Measurements from ENCODE around the gene MATN1. TPM values are rescaled to one million over a fixed set of nuclear protein-coding genes. Genes with fewer than 3 reads are reported as not detected.

Gene MATN1
- total and polyA plus RNA-seq, 2 of the 4 experiments (the other 2 are of a cell fraction), result 0.27 TPM; not detected in 1

DNA sequence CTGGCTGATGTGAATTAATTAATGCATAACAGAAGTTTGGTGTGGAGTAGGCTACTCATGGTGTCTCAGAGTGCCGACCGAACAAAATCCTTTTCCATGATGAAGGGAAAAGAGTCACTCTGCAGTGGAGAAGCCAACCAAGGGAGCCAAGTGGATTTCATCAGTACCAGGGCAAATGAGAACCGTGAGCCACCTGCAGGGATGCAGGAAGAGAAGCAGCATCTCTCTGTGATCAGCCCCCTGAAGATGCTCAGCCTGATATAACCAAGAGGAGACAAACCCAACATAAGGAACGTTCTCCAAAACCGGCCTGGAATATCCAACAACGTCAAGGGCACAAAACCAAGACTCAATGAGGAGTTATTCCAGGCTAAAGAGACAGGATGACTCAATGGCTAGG is 47.6 kb upstream of the MATN1 start:
- Histone ChIP-seq H3K4me1 (ENCODE audit: control insufficient read depth, insufficient read depth, low read length) (no peaks in the 10 kb centered on the region), H4K91ac (ENCODE audit: insufficient read depth, low read depth, low read length) (no peak overlapping the region), H2BK120ac (ENCODE audit: low read depth, low read length) (no peak overlapping the region), H3K9ac (ENCODE audit: low read depth, low read length) (no peak overlapping the region), H3K4me2 (ENCODE audit: low read depth, low read length) (no peak overlapping the region), H4K20me1 (ENCODE audit: insufficient read depth, low read length) (no peaks in the 10 kb centered on the region), H2AK5ac (ENCODE audit: low read depth, low read length) (no peak overlapping the region), H3K36me3 (ENCODE audit: control insufficient read depth, insufficient read depth, low read length) (no peaks in the 10 kb centered on the region), H3K79me1 (ENCODE audit: low read depth in 1 of 2, low read length in 2 of 2) (no peaks in the 10 kb centered on the region), H4K8ac (ENCODE audit: low read depth in 2 of 2, low read length in 2 of 2) (no peak overlapping the region), H3K14ac (replicated peaks; ENCODE audit: low read depth, low read length) (no peak overlapping the region), H2AK9ac (replicated peaks; ENCODE audit: low read depth, low read length, poor library complexity) (no peak overlapping the region), H3K27ac (ENCODE audit: insufficient read depth, low read length) (no peak overlapping the region), H3K27me3 (ENCODE audit: control insufficient read depth, insufficient read depth, low read length) (peaks cover 18% of the 10 kb centered on the region), H2BK15ac (ENCODE audit: low read depth, low read length) (no peak overlapping the region), H2BK20ac (ENCODE audit: low read depth, low read length) (no peak overlapping the region), H2AFZ (replicated peaks; ENCODE audit: low read length, poor library complexity) (no peak overlapping the region), H3K18ac (ENCODE audit: low read depth, low read length) (no peak overlapping the region), H3K56ac (ENCODE audit: extremely low read depth, insufficient read depth, low read length) (no peak overlapping the region), H3K9me3 (ENCODE audit: control insufficient read depth, insufficient read depth, low read length) (no peaks in the 10 kb centered on the region), H4K5ac (ENCODE audit: low read depth, low read length) (no peak overlapping the region), H2BK5ac (ENCODE audit: low read depth, low read length, poor library complexity, severe bottlenecking) (no peak overlapping the region), H3K23ac (ENCODE audit: low read depth, low read length) (no peak overlapping the region), H3K9me1 (ENCODE audit: insufficient read depth, low read length) (no peaks in the 10 kb centered on the region), H3K4me3 (ENCODE audit: insufficient read depth, low read depth, low read length) (no peak overlapping the region), H3K4ac (ENCODE audit: low read depth, low read length) (no peak overlapping the region)
- ChIA-PET CTCF (no interaction called here), POLR2A (ENCODE audit: unreplicated experiment) (no interaction called here)
- dilution Hi-C loops (cut with HindIII; ENCODE audit: low sequenced_read_pairs, unreplicated experiment), result no loop called here
- ATAC-seq (ENCODE audit: low read depth), result no peak
- no TSS peak for BruUV-seq (replicated peaks)
- DNase-seq, result no peak
- 90% methylated on average over 4 of the region's 6 CpGs; no CpG with 5 or more reads in 1 of the 2 experiments for WGBS, 2 experiments (ENCODE audit: extremely low coverage in 2 of 2, insufficient read length in 1 of 2)
- intact Hi-C loops (cut with micrococcal nuclease), result loop anchor here (2.0 kb wide), 1 partner anchor 16 kb away; no protein-coding TSS in a partner anchor
- no peak for TF ChIP-seq MAZ (IDR thresholded peaks at IDR 0.05; ENCODE audit: borderline replicate concordance, low read depth, low read length)
- TF ChIP-seq FOS (IDR thresholded peaks at IDR 0.05; ENCODE audit: low read depth, low read length), result no peak
- TF ChIP-seq, protein P1, sequence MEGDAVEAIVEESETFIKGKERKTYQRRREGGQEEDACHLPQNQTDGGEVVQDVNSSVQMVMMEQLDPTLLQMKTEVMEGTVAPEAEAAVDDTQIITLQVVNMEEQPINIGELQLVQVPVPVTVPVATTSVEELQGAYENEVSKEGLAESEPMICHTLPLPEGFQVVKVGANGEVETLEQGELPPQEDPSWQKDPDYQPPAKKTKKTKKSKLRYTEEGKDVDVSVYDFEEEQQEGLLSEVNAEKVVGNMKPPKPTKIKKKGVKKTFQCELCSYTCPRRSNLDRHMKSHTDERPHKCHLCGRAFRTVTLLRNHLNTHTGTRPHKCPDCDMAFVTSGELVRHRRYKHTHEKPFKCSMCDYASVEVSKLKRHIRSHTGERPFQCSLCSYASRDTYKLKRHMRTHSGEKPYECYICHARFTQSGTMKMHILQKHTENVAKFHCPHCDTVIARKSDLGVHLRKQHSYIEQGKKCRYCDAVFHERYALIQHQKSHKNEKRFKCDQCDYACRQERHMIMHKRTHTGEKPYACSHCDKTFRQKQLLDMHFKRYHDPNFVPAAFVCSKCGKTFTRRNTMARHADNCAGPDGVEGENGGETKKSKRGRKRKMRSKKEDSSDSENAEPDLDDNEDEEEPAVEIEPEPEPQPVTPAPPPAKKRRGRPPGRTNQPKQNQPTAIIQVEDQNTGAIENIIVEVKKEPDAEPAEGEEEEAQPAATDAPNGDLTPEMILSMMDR (conservative IDR thresholded peaks at IDR 0.05; ENCODE audit: low read depth, low read length), result no peak
- no peak for TF ChIP-seq CHD1 (IDR thresholded peaks at IDR 0.05; ENCODE audit: low read depth, low read length)
- no peak for TF ChIP-seq RFX5 (IDR thresholded peaks at IDR 0.05; ENCODE audit: low read depth, low read length)
- TF ChIP-seq CEBPB (IDR thresholded peaks at IDR 0.05; ENCODE audit: low read depth, low read length), result no peak
- TF ChIP-seq, protein P2, sequence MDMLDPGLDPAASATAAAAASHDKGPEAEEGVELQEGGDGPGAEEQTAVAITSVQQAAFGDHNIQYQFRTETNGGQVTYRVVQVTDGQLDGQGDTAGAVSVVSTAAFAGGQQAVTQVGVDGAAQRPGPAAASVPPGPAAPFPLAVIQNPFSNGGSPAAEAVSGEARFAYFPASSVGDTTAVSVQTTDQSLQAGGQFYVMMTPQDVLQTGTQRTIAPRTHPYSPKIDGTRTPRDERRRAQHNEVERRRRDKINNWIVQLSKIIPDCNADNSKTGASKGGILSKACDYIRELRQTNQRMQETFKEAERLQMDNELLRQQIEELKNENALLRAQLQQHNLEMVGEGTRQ (IDR thresholded peaks at IDR 0.05; ENCODE audit: low read depth, low read length), result no peak
- TF ChIP-seq NFE2L2 (IDR thresholded peaks at IDR 0.05; ENCODE audit: low read depth, low read length), result no peak
- no peak for TF ChIP-seq RAD21 (IDR thresholded peaks at IDR 0.05; ENCODE audit: low read length)
- no peak for TF ChIP-seq POLR2A (IDR thresholded peaks at IDR 0.05; ENCODE audit: low read depth, low read length)
- no peak for TF ChIP-seq BHLHE40 (IDR thresholded peaks at IDR 0.05; ENCODE audit: low read depth, low read length)
- no peak for TF ChIP-seq MAFK (IDR thresholded peaks at IDR 0.05; ENCODE audit: low read depth, low read length)
- TF ChIP-seq SMC3 (IDR thresholded peaks at IDR 0.05; ENCODE audit: low read depth, low read length), result no peak
- TF ChIP-seq MXI1 (IDR thresholded peaks at IDR 0.05; ENCODE audit: borderline replicate concordance, low read depth, low read length), result no peak
- TF ChIP-seq, protein P3, sequence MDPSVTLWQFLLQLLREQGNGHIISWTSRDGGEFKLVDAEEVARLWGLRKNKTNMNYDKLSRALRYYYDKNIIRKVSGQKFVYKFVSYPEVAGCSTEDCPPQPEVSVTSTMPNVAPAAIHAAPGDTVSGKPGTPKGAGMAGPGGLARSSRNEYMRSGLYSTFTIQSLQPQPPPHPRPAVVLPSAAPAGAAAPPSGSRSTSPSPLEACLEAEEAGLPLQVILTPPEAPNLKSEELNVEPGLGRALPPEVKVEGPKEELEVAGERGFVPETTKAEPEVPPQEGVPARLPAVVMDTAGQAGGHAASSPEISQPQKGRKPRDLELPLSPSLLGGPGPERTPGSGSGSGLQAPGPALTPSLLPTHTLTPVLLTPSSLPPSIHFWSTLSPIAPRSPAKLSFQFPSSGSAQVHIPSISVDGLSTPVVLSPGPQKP (IDR thresholded peaks at IDR 0.05; ENCODE audit: borderline replicate concordance, low read depth, low read length), result no peak
- in situ Hi-C loops (cut with MboI; ENCODE audit: low sequenced_read_pairs), result no loop called here

All from IMR-90 (cell line).